GM19324 (cell line): ENCODE data around the gene DLGAP1.

Experiments
- ATAC-seq: cut with Tn5 transposase; IDR thresholded peaks from one replicate; pipeline ENCODE4 v1.9.1; 2021; ENCODE audit warnings: mild to moderate bottlenecking, moderate library complexity; ENCODE audit not compliant: unreplicated experiment, low FRiP score

Gene DLGAP1

GRCh38 chr18:3538954-3539617, 916.0 kb downstream of the DLGAP1 start:
- no peak for ATAC-seq

GRCh38 chr18:3538456-3538855, 916.7 kb downstream of the DLGAP1 start:
- no peak for ATAC-seq

GRCh38 chr18:3530807-3531206, 924.3 kb downstream of the DLGAP1 start:
- ATAC-seq, result no peak

- no peak for ATAC-seq
These were observed 925.5 kb downstream of the DLGAP1 start for GRCh38 chr18:3529601-3530000.

- ATAC-seq, result no peak
These were observed 926.0 kb downstream of the DLGAP1 start for GRCh38 chr18:3529077-3529476.

- ATAC-seq, result no peak
These were observed 926.9 kb downstream of the DLGAP1 start for GRCh38 chr18:3528231-3528630.

GRCh38 chr18:3526421-3527354, 928.4 kb downstream of the DLGAP1 start:
- ATAC-seq, result no peak

GRCh38 chr18:3525870-3526420, 929.2 kb downstream of the DLGAP1 start:
- ATAC-seq, result peak; percentile 73

- no peak for ATAC-seq
These were observed 930.4 kb downstream of the DLGAP1 start for GRCh38 chr18:3524706-3525105.

GRCh38 chr18:3520230-3521085, 934.6 kb downstream of the DLGAP1 start:
- no peak for ATAC-seq

GRCh38 chr18:3514312-3515216, 940.5 kb downstream of the DLGAP1 start:
- ATAC-seq, result no peak

- no peak for ATAC-seq
These were observed 941.6 kb downstream of the DLGAP1 start for GRCh38 chr18:3513481-3513880.

GRCh38 chr18:3511980-3512379, 943.1 kb downstream of the DLGAP1 start:
- no peak for ATAC-seq

- ATAC-seq, result no peak
These were observed 944.2 kb downstream of the DLGAP1 start for GRCh38 chr18:3510896-3511295.

- no peak for ATAC-seq
These were observed 945.1 kb downstream of the DLGAP1 start for GRCh38 chr18:3510024-3510423.

GRCh38 chr18:3508576-3509549, 946.2 kb downstream of the DLGAP1 start:
- ATAC-seq, result no peak

- ATAC-seq, result no peak
These were observed 950.5 kb downstream of the DLGAP1 start for GRCh38 chr18:3504637-3505036.

- ATAC-seq, result no peak
These were observed 952.5 kb downstream of the DLGAP1 start for GRCh38 chr18:3502650-3503049.
